WERI-Rb-1 (cell line): ENCODE measurements around the gene EME2.

Experiments
- DNase-seq: peaks from one replicate; pipeline ENCODE4 v3.0.0-alpha.2; 2020
- H3K27ac ChIP-seq: fragments of 250-450 bp; sonication (Bioruptor Pico); 2 replicates; pipeline ENCODE4 v1.5.1; 2020; ENCODE audit warnings: mild to moderate bottlenecking, moderate library complexity
- H3K27me3 ChIP-seq: fragments of 250-450 bp; sonication (Bioruptor Pico); 2 replicates; pipeline ENCODE4 v1.5.1; 2021; ENCODE audit warnings: mild to moderate bottlenecking, low read depth, moderate library complexity; ENCODE audit not compliant: insufficient read depth, severe bottlenecking
- H3K36me3 ChIP-seq: fragments of 250-450 bp; sonication (Bioruptor Pico); 2 replicates; pipeline ENCODE4 v1.5.1; 2020; ENCODE audit warnings: mild to moderate bottlenecking, moderate library complexity
- H3K4me3 ChIP-seq: 2 replicates; pipeline ENCODE4 v1.5.1; 2011; ENCODE audit warnings: low read depth, mild to moderate bottlenecking, control low read depth, low read length
- H3K9me3 ChIP-seq: fragments of 250-450 bp; sonication (Bioruptor Pico); 2 replicates; pipeline ENCODE4 v1.5.1; 2021; ENCODE audit warnings: mild to moderate bottlenecking, moderate library complexity; ENCODE audit not compliant: severe bottlenecking
- CTCF ChIP-seq: IDR thresholded peaks from 2 replicates; pipeline ENCODE4 v1.5.1; 2011; ENCODE audit warnings: low read depth, mild to moderate bottlenecking, control low read depth, inconsistent platforms, low read length

Gene EME2

GRCh38 chr16:1785846-1786170 is 13.2 kb downstream of the EME2 start:
- Histone ChIP-seq H3K9me3 (no peaks in the 10 kb centered on the region), H3K36me3 (peaks cover 62% of the 10 kb centered on the region), H3K4me3 (no peak overlapping the region), H3K27me3 (no peaks in the 10 kb centered on the region), H3K27ac (no peak overlapping the region)
- no peak for DNase-seq
- TF ChIP-seq CTCF, result no peak

GRCh38 chr16:1786242-1787055 is 13.8 kb downstream of the EME2 start:
- TF ChIP-seq CTCF, result no peak
- Histone ChIP-seq H3K36me3 (peaks cover 61% of the 10 kb centered on the region), H3K4me3 (no peak overlapping the region), H3K9me3 (no peaks in the 10 kb centered on the region), H3K27me3 (no peaks in the 10 kb centered on the region), H3K27ac (no peak overlapping the region)
- DNase-seq, result no peak

GRCh38 chr16:1787056-1787321 is 14.4 kb downstream of the EME2 start:
- Histone ChIP-seq H3K27ac (no peak overlapping the region), H3K4me3 (no peak overlapping the region), H3K27me3 (no peaks in the 10 kb centered on the region), H3K36me3 (peaks cover 63% of the 10 kb centered on the region), H3K9me3 (no peaks in the 10 kb centered on the region)
- DNase-seq, result no peak
- no peak for TF ChIP-seq CTCF

- Histone ChIP-seq H3K9me3 (no peaks in the 10 kb centered on the region), H3K27me3 (no peaks in the 10 kb centered on the region), H3K36me3 (peaks cover 63% of the 10 kb centered on the region), H3K27ac (no peak overlapping the region), H3K4me3 (no peak overlapping the region)
- no peak for TF ChIP-seq CTCF
- DNase-seq, result no peak
Observed at GRCh38 chr16:1787322-1788094, 14.9 kb downstream of the EME2 start.

- Histone ChIP-seq H3K9me3 (no peaks in the 10 kb centered on the region), H3K36me3 (peaks cover 63% of the 10 kb centered on the region), H3K27ac (no peak overlapping the region), H3K27me3 (no peaks in the 10 kb centered on the region), H3K4me3 (no peak overlapping the region)
- no peak for TF ChIP-seq CTCF
- DNase-seq, result no peak
Observed at GRCh38 chr16:1788095-1788707, 15.6 kb downstream of the EME2 start.
